Inflammatory macrophage (primary cell): ENCODE results near the gene EXOC3L4.

Experiments
- DNase-seq, 2 donors: peaks; one replicate each; pipeline ENCODE4 v3.0.0-alpha.2; 2020 to 2022

The EXOC3L4 gene

GRCh38 chr14:103070971-103071542 lies 23.5 kb upstream of the EXOC3L4 start:
- DNase-seq: peak in 1 of 2 donors; percentile 23

GRCh38 chr14:103071544-103072251 lies 22.8 kb upstream of the EXOC3L4 start:
- peak; percentile 77 to 79 for DNase-seq

GRCh38 chr14:103072595-103073366 lies 21.7 kb upstream of the EXOC3L4 start:
- peak in 1 of 2 donors; percentile 57 for DNase-seq

GRCh38 chr14:103073367-103073875 lies 21.1 kb upstream of the EXOC3L4 start:
- no peak for DNase-seq

- no peak for DNase-seq
Observed at GRCh38 chr14:103073876-103074728, 20.4 kb upstream of the EXOC3L4 start.

GRCh38 chr14:103074729-103075367 lies 19.7 kb upstream of the EXOC3L4 start:
- peak; percentile 96 to 99 for DNase-seq

GRCh38 chr14:103078420-103078749 lies 16.1 kb upstream of the EXOC3L4 start:
- peak; percentile 71 to 85 for DNase-seq

GRCh38 chr14:103078860-103079587 lies 15.5 kb upstream of the EXOC3L4 start:
- no peak for DNase-seq

- DNase-seq: no peak
Observed at GRCh38 chr14:103081951-103082350, 12.6 kb upstream of the EXOC3L4 start.

GRCh38 chr14:103084021-103084919 lies 10.3 kb upstream of the EXOC3L4 start, which contains the start of gene LBHD2:
TSS of gene LBHD2 (plus strand) at chr14:103084210. CDS start at chr14:103086013, 1,803 bp downstream.
- no peak for DNase-seq

- no peak for DNase-seq
Observed at GRCh38 chr14:103085106-103086091, 9.1 kb upstream of the EXOC3L4 start.

GRCh38 chr14:103086771-103087342 lies 7.7 kb upstream of the EXOC3L4 start:
- DNase-seq: no peak

- DNase-seq: no peak
Observed at GRCh38 chr14:103087343-103087835, 7.1 kb upstream of the EXOC3L4 start.

GRCh38 chr14:103088921-103089320 lies 5.6 kb upstream of the EXOC3L4 start:
- DNase-seq: no peak

- DNase-seq: no peak
Observed at GRCh38 chr14:103089386-103090335, 4.9 kb upstream of the EXOC3L4 start.

GRCh38 chr14:103090481-103091020 lies 4.0 kb upstream of the EXOC3L4 start:
- no peak for DNase-seq
